ENCODE data around the gene HMGB4. TPM values are rescaled to one million over a fixed set of nuclear protein-coding genes. Genes with fewer than 3 reads are reported as not detected.
A peak's percentile ranks its signal among the peaks of the same experiment; 100 is the strongest.

The HMGB4 gene
- total RNA-seq, 4 donors from 2014 or later = not detected

- no peaks in the 10 kb centered on the region for H3K36me3 ChIP-seq
- no peaks in the 10 kb centered on the region for H3K4me1 ChIP-seq
- no peak overlapping the region for H3K4me3 ChIP-seq
- DNase-seq (ENCODE audit: extremely low spot score) = peak; percentile 60
- TF ChIP-seq CTCF (IDR thresholded peaks at IDR 0.05) (no peak), EP300 (IDR thresholded peaks at IDR 0.05) (no peak), POLR2AphosphoS5 (IDR thresholded peaks at IDR 0.05) (no peak), POLR2A (IDR thresholded peaks at IDR 0.05; ENCODE audit: low read depth) (no peak)
- WGBS = 86% methylated on average over 10 of the region's 10 CpGs
- intact Hi-C loops (cut with DNase I) = no loop called here
- no peaks in the 10 kb centered on the region for H3K9me3 ChIP-seq
- no peak overlapping the region for H3K27ac ChIP-seq (replicated peaks in 1 of 4)
- H3K27me3 ChIP-seq = peaks cover 0 to 15% (median 0%) of the 10 kb centered on the region in 4 donors
Measured at GRCh38 chr1:33819290-33819912, 44.5 kb upstream of the HMGB4 start.

GRCh38 chr1:33819913-33820311, 44.0 kb upstream of the HMGB4 start:
- H3K4me3 ChIP-seq = no peak overlapping the region
- H3K36me3 ChIP-seq = no peaks in the 10 kb centered on the region
- no peaks in the 10 kb centered on the region for H3K9me3 ChIP-seq
- no peak overlapping the region for H3K27ac ChIP-seq (replicated peaks in 1 of 4)
- intact Hi-C loops (cut with DNase I) = no loop called here
- H3K4me1 ChIP-seq = no peaks in the 10 kb centered on the region
- WGBS = 76% methylated on average over 7 of the region's 7 CpGs
- TF ChIP-seq EP300 (IDR thresholded peaks at IDR 0.05) (no peak), CTCF (IDR thresholded peaks at IDR 0.05) (no peak), POLR2A (IDR thresholded peaks at IDR 0.05; ENCODE audit: low read depth) (no peak), POLR2AphosphoS5 (IDR thresholded peaks at IDR 0.05) (no peak)
- peak; percentile 75 for DNase-seq (ENCODE audit: extremely low spot score)
- H3K27me3 ChIP-seq = peaks cover 0 to 15% (median 0%) of the 10 kb centered on the region in 4 donors

GRCh38 chr1:33820804-33821203, 43.1 kb upstream of the HMGB4 start:
- peak; percentile 77 for DNase-seq (ENCODE audit: extremely low spot score)
- no peaks in the 10 kb centered on the region for H3K4me1 ChIP-seq
- 79% methylated on average over 5 of the region's 5 CpGs for WGBS

GRCh38 chr1:33821291-33821690, 42.6 kb upstream of the HMGB4 start:
- no peaks in the 10 kb centered on the region for H3K4me1 ChIP-seq
- 79% methylated on average over 3 of the region's 6 CpGs for WGBS
- intact Hi-C loops (cut with DNase I) = no loop called here
- no peak overlapping the region for H3K4me3 ChIP-seq
- TF ChIP-seq POLR2AphosphoS5 (IDR thresholded peaks at IDR 0.05) (no peak), EP300 (IDR thresholded peaks at IDR 0.05) (no peak), CTCF (IDR thresholded peaks at IDR 0.05) (no peak)
- H3K36me3 ChIP-seq = no peaks in the 10 kb centered on the region
- peak; percentile 57 for DNase-seq (ENCODE audit: extremely low spot score)
- no peaks in the 10 kb centered on the region for H3K9me3 ChIP-seq
- peaks cover 0 to 19% (median 0%) of the 10 kb centered on the region in 4 donors for H3K27me3 ChIP-seq
- no peak overlapping the region for H3K27ac ChIP-seq (replicated peaks in 1 of 4)

More at GRCh38 chr1:33820804-33821203, 43.1 kb upstream of the HMGB4 start:
- TF ChIP-seq EP300 (IDR thresholded peaks at IDR 0.05) (no peak), POLR2AphosphoS5 (IDR thresholded peaks at IDR 0.05) (no peak)
- intact Hi-C loops (cut with DNase I) = no loop called here
- H3K27ac ChIP-seq (replicated peaks in 1 of 4) = no peak overlapping the region
- peaks cover 0 to 19% (median 0%) of the 10 kb centered on the region in 4 donors for H3K27me3 ChIP-seq
- no peaks in the 10 kb centered on the region for H3K36me3 ChIP-seq
- H3K4me3 ChIP-seq = no peak overlapping the region
- no peaks in the 10 kb centered on the region for H3K9me3 ChIP-seq

- TF ChIP-seq EP300 (IDR thresholded peaks at IDR 0.05) = no peak
- TF ChIP-seq CTCF (IDR thresholded peaks at IDR 0.05) = no peak
- TF ChIP-seq POLR2AphosphoS5 (IDR thresholded peaks at IDR 0.05) = no peak
- no peak for TF ChIP-seq POLR2A (IDR thresholded peaks at IDR 0.05; ENCODE audit: low read depth)
- intact Hi-C loops (cut with DNase I) = no loop called here
Measured at GRCh38 chr1:33822396-33822795, 41.5 kb upstream of the HMGB4 start.

More at GRCh38 chr1:33822396-33822795, 41.5 kb upstream of the HMGB4 start:
- no peak overlapping the region for H3K27ac ChIP-seq (replicated peaks in 1 of 4)
- H3K4me1 ChIP-seq = no peaks in the 10 kb centered on the region
- peaks cover 0 to 19% (median 0%) of the 10 kb centered on the region in 4 donors for H3K27me3 ChIP-seq
- WGBS = 56% methylated on average over 6 of the region's 6 CpGs
- H3K4me3 ChIP-seq = no peak overlapping the region
- no peak for DNase-seq (ENCODE audit: extremely low spot score)
- no peaks in the 10 kb centered on the region for H3K36me3 ChIP-seq
- H3K9me3 ChIP-seq = no peaks in the 10 kb centered on the region

Data from esophagus muscularis mucosa (tissue), 4 donors.